ENCODE results near the gene APOM.

- no peak for TF ChIP-seq PPARA (CRISPR knock-in tag; IDR thresholded peaks at IDR 0.05; ENCODE audit: borderline replicate concordance)
- TF ChIP-seq OSR1 (CRISPR knock-in tag; IDR thresholded peaks at IDR 0.05): no peak
- TF ChIP-seq CSDC2 (CRISPR knock-in tag; IDR thresholded peaks at IDR 0.05): no peak
- no peak for TF ChIP-seq ZNF565 (CRISPR knock-in tag; conservative IDR thresholded peaks at IDR 0.05; ENCODE audit: low read depth)
- TF ChIP-seq ZFP3 (CRISPR knock-in tag; IDR thresholded peaks at IDR 0.05): no peak
- no peak for TF ChIP-seq TSHZ2 (CRISPR knock-in tag; IDR thresholded peaks at IDR 0.05)
- TF ChIP-seq PATZ1 (CRISPR knock-in tag; IDR thresholded peaks at IDR 0.05; ENCODE audit: borderline replicate concordance): no peak
- no peak for TF ChIP-seq SNAI2 (CRISPR knock-in tag; IDR thresholded peaks at IDR 0.05)
- no peak for TF ChIP-seq ZNF70 (CRISPR knock-in tag; IDR thresholded peaks at IDR 0.05)
Observed at GRCh38 chr6:31634131-31634530, 21.6 kb upstream of the APOM start.

Data from SK-N-SH treated with all-trans-retinoic acid at 6 μM for 48 hours (cell line).